ENCODE results near the gene NCCRP1.

GRCh38 chr19:39162441-39163043 lies 34.2 kb upstream of the NCCRP1 start:
- TF ChIP-seq EZH2 (IDR thresholded peaks at IDR 0.05; ENCODE audit: borderline replicate concordance, insufficient read depth, low read length, poor library complexity, severe bottlenecking) (no peak), CTCF (IDR thresholded peaks at IDR 0.05; ENCODE audit: poor library complexity, severe bottlenecking) (no peak), RAD21 (conservative IDR thresholded peaks at IDR 0.05) (no peak), POLR2AphosphoS5 (IDR thresholded peaks at IDR 0.05) (no peak), REST (IDR thresholded peaks at IDR 0.05; ENCODE audit: borderline replicate concordance) (no peak)
